Lower leg skin (tissue), 3 donors: Measurements from ENCODE around the gene PPP1R12A.

Experiments used
- POLR2A ChIP-seq, 2 donors: fragments of 450-650 bp; IDR thresholded peaks; one replicate each; pipeline ENCODE4 v1.6.1; 2016 to 2017; ENCODE audit warnings: antibody characterized with exemption in 2 of 2, mild to moderate bottlenecking in 1 of 2, moderate library complexity in 1 of 2
- TF ChIP-seq, protein P1 (sequence below), 3 donors: fragments of 450-650 bp; IDR thresholded peaks; one replicate each; pipeline ENCODE4 v1.5.1; 2016; ENCODE audit warnings: antibody characterized with exemption in 3 of 3, mild to moderate bottlenecking in 3 of 3, moderate library complexity in 2 of 3

DNA sequence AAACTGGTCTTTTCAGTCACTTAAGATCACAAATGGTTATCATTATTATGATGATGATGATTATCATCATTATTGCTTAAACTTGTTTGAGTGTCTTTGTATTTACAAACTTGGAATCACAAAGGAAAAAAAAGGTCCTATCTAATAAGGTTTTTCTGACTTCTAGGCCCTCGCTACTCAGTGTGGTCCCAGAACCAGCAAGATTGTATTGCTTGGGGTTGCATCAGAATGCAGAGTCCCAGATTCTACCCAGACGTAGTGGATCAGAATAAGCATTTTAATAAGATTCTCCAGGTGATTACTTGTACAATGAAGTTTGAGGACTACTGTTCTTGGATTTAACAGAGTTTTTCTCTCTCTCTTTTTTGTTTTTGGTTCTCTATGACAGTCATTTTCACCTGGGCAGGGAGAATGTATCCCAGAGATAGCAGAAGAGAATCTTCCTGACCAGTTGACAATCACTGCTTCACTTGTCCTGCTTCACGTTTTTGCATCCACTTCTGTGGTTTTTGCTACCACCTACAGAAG is 29.3 kb upstream of the PPP1R12A start:
- TF ChIP-seq, protein P1, sequence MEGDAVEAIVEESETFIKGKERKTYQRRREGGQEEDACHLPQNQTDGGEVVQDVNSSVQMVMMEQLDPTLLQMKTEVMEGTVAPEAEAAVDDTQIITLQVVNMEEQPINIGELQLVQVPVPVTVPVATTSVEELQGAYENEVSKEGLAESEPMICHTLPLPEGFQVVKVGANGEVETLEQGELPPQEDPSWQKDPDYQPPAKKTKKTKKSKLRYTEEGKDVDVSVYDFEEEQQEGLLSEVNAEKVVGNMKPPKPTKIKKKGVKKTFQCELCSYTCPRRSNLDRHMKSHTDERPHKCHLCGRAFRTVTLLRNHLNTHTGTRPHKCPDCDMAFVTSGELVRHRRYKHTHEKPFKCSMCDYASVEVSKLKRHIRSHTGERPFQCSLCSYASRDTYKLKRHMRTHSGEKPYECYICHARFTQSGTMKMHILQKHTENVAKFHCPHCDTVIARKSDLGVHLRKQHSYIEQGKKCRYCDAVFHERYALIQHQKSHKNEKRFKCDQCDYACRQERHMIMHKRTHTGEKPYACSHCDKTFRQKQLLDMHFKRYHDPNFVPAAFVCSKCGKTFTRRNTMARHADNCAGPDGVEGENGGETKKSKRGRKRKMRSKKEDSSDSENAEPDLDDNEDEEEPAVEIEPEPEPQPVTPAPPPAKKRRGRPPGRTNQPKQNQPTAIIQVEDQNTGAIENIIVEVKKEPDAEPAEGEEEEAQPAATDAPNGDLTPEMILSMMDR (IDR thresholded peaks at IDR 0.05) = no peak
- TF ChIP-seq POLR2A (IDR thresholded peaks at IDR 0.05) = no peak
